H1 (cell line): ENCODE data around the gene MUS81. TPM values are rescaled to one million over a fixed set of nuclear protein-coding genes. Genes with fewer than 3 reads are reported as not detected.

Experiments used
- CTCF ChIA-PET: fragments of 300-600 bp; sonication (Branson Sonifier 250); formaldehyde crosslinking; loops from one replicate; lab custom pipeline; 2021; ENCODE audit not compliant: partially characterized antibody; lab: Charles Lee
- POLR2A ChIA-PET: fragments of 300-600 bp; sonication (Branson Sonifier 250); formaldehyde crosslinking; loops from one replicate; lab custom pipeline; 2021; ENCODE audit warnings: inconsistent platforms; ENCODE audit not compliant: partially characterized antibody; lab: Charles Lee
- DNase-seq, 2 experiments: peaks; one replicate each; pipeline versions ENCODE4 v3.0.0 to v3.0.0-alpha.2; 2010 to 2022; ENCODE audit warnings: low spot score in 2 of 2, low read depth in 1 of 2, mixed read lengths in 1 of 2
- FAIRE-seq: peaks from 2 replicates; lab custom pipeline; 2011; peaks lifted over from hg19 to GRCh38; lab: Jason Lieb, UNC
- H2AFZ ChIP-seq: 2 replicates; pipeline ENCODE4 v1.8.1; 2012; ENCODE audit warnings: low read length, inconsistent platforms
- H2AK5ac ChIP-seq: 2 replicates; pipeline ENCODE4 v1.6.1; 2013; ENCODE audit warnings: low read depth, low read length
- H2BK120ac ChIP-seq: replicated peaks from 2 replicates; pipeline ENCODE3; 2013; ENCODE audit warnings: low read depth, low read length, inconsistent platforms
- H2BK12ac ChIP-seq: 2 replicates; pipeline ENCODE4 v1.6.1; 2013; ENCODE audit warnings: low read depth, low read length
- H2BK15ac ChIP-seq: 2 replicates; pipeline ENCODE4 v1.6.1; 2013; ENCODE audit warnings: low read length
- H2BK20ac ChIP-seq: 2 replicates; pipeline ENCODE4 v1.6.1; 2013; ENCODE audit warnings: low read length
- H2BK5ac ChIP-seq: 2 replicates; pipeline ENCODE4 v1.6.1; 2013; ENCODE audit warnings: low read depth, low read length
- H3K14ac ChIP-seq: 2 replicates; pipeline ENCODE4 v1.6.1; 2013; ENCODE audit warnings: inconsistent platforms; ENCODE audit not compliant: insufficient read length
- H3K18ac ChIP-seq: 2 replicates; pipeline ENCODE4 v1.6.1; 2013; ENCODE audit warnings: low read length; ENCODE audit errors: extremely low read depth
- H3K23ac ChIP-seq: 2 replicates; pipeline ENCODE4 v1.6.1; 2013; ENCODE audit warnings: inconsistent platforms; ENCODE audit not compliant: insufficient read length
- H3K23me2 ChIP-seq: 2 replicates; pipeline ENCODE4 v1.6.1; 2013; ENCODE audit warnings: low read depth, low read length
- H3K27ac ChIP-seq: 2 replicates; pipeline ENCODE4 v1.6.1; 2011; ENCODE audit warnings: low read depth, low read length, inconsistent platforms
- H3K27me3 ChIP-seq, 4 experiments: replicated peaks in 1 of 4; 1 replicate in 1 of 4; 2 replicates in 3 of 4; pipeline versions ENCODE4 v1.6.1 to v1.8.1; 2011 to 2013; ENCODE audit warnings: low read length in 3 of 4, mild to moderate bottlenecking in 3 of 4, inconsistent platforms in 2 of 4, mixed read lengths in 2 of 4, moderate library complexity in 1 of 4; ENCODE audit not compliant: control insufficient read depth in 3 of 4, insufficient read depth in 3 of 4; ENCODE audit errors: extremely low read depth in 1 of 4
- H3K36me3 ChIP-seq, 4 experiments: 2 replicates each; pipeline versions ENCODE4 v1.6.1 to v1.8.1; 2011 to 2013; ENCODE audit warnings: mild to moderate bottlenecking in 4 of 4, low read length in 3 of 4, moderate library complexity in 2 of 4, control low read depth in 1 of 4, inconsistent platforms in 1 of 4; ENCODE audit not compliant: insufficient read depth in 4 of 4, control insufficient read depth in 2 of 4
- H3K4ac ChIP-seq: replicated peaks from 2 replicates; pipeline ENCODE3; 2013; ENCODE audit warnings: low read length, low read depth, mixed read lengths, inconsistent platforms; ENCODE audit not compliant: insufficient read length
- H3K4me1 ChIP-seq, 4 experiments: replicated peaks in 1 of 4; 1 replicate in 1 of 4; 2 replicates in 3 of 4; pipeline versions ENCODE4 v1.6.1 to v1.8.1; 2011 to 2013; ENCODE audit warnings: low read length in 3 of 4, inconsistent platforms in 2 of 4, mixed read lengths in 1 of 4; ENCODE audit not compliant: insufficient read depth in 4 of 4, control insufficient read depth in 3 of 4
- H3K4me2 ChIP-seq, 2 experiments: 2 replicates each; pipeline versions ENCODE4 v1.6.1 to v1.8.1; 2011 to 2013; ENCODE audit warnings: low read depth in 2 of 2, low read length in 2 of 2, control low read depth in 1 of 2, inconsistent platforms in 1 of 2, mild to moderate bottlenecking in 1 of 2; ENCODE audit not compliant: insufficient read depth in 1 of 2
- H3K4me3 ChIP-seq, 4 experiments: fragments of 200-600, 300-600 bp in 1 of 4; sonication (generic), shearing (Covaris generic), sonication (Bioruptor Twin) in 1 of 4; 2 replicates each; pipeline versions ENCODE4 v1.5.1 to v1.8.1; 2011 to 2016; ENCODE audit warnings: low read length in 4 of 4, low read depth in 3 of 4, control low read depth in 2 of 4, inconsistent platforms in 2 of 4, mild to moderate bottlenecking in 2 of 4, mixed read lengths in 1 of 4, moderate library complexity in 1 of 4; ENCODE audit not compliant: insufficient read depth in 2 of 4; ENCODE audit errors: extremely low read depth in 1 of 4
- H3K56ac ChIP-seq: replicated peaks from 2 replicates; pipeline ENCODE3; 2013; ENCODE audit warnings: low read depth, mild to moderate bottlenecking, mixed read lengths, low read length, inconsistent platforms; ENCODE audit not compliant: insufficient read length
- H3K79me1 ChIP-seq: 2 replicates; pipeline ENCODE4 v1.6.1; 2013; ENCODE audit warnings: low read depth, low read length, control low read depth
- H3K79me2 ChIP-seq, 2 experiments: 2 replicates each; pipeline versions ENCODE4 v1.6.1 to v1.8.1; 2012 to 2013; ENCODE audit warnings: low read length in 2 of 2, mild to moderate bottlenecking in 2 of 2, inconsistent platforms in 1 of 2; ENCODE audit not compliant: insufficient read depth in 2 of 2, control insufficient read depth in 1 of 2
- H3K9ac ChIP-seq, 4 experiments: replicated peaks in 1 of 4; 1 replicate in 1 of 4; 2 replicates in 3 of 4; pipeline versions ENCODE4 v1.6.1 to v1.8.1; 2011 to 2013; ENCODE audit warnings: low read depth in 3 of 4, low read length in 3 of 4, control low read depth in 2 of 4, mild to moderate bottlenecking in 2 of 4, moderate library complexity in 2 of 4, inconsistent platforms in 1 of 4; ENCODE audit errors: extremely low read depth in 1 of 4
- H3K9me3 ChIP-seq, 2 experiments: 2 replicates each; pipeline versions ENCODE4 v1.6.1 to v1.8.1; 2012 to 2013; ENCODE audit warnings: mild to moderate bottlenecking in 2 of 2, moderate library complexity in 2 of 2, control low read depth in 1 of 2, inconsistent platforms in 1 of 2, low read depth in 1 of 2, low read length in 1 of 2, mixed read lengths in 1 of 2; ENCODE audit not compliant: insufficient read depth in 2 of 2
- H4K20me1 ChIP-seq, 2 experiments: replicated peaks in 1 of 2; 2 replicates each; pipeline versions ENCODE3 to v1.8.1; 2011 to 2013; ENCODE audit warnings: inconsistent platforms in 2 of 2, low read length in 2 of 2, mild to moderate bottlenecking in 1 of 2; ENCODE audit not compliant: insufficient read depth in 2 of 2, control insufficient read depth in 1 of 2
- H4K5ac ChIP-seq: 2 replicates; pipeline ENCODE4 v1.6.1; 2013; ENCODE audit warnings: low read length, low read depth, mixed read lengths, inconsistent platforms; ENCODE audit not compliant: insufficient read length
- H4K8ac ChIP-seq: 2 replicates; pipeline ENCODE4 v1.8.0; 2013; ENCODE audit warnings: mild to moderate bottlenecking, moderate library complexity, low read length, inconsistent platforms; ENCODE audit not compliant: insufficient read depth; ENCODE audit errors: extremely low read depth
- H4K91ac ChIP-seq: replicated peaks from 2 replicates; pipeline ENCODE3; 2013; ENCODE audit warnings: low read length, mixed read lengths, inconsistent platforms; ENCODE audit not compliant: insufficient read length
- BRCA1 ChIP-seq: IDR thresholded peaks from 2 replicates; pipeline ENCODE4 v1.6.1; 2012; ENCODE audit warnings: low read depth, low read length, improper control_type of control experiment
- CBX5 ChIP-seq: fragments of 300-800, 300-1000 bp; sonication (generic); IDR thresholded peaks from 2 replicates; pipeline ENCODE4 v1.7.1; 2016; ENCODE audit warnings: antibody characterized with exemption, low read length, low read depth
- POLR2AphosphoS5 ChIP-seq: IDR thresholded peaks from 2 replicates; pipeline ENCODE4 v1.6.1; 2011; ENCODE audit warnings: low read depth, low read length
- SAP30 ChIP-seq: fragments of 300-600 bp; sonication (generic); IDR thresholded peaks from 2 replicates; pipeline ENCODE4 v1.7.1; 2012; ENCODE audit warnings: low read length, moderate library complexity, mild to moderate bottlenecking, inconsistent platforms; ENCODE audit not compliant: insufficient read depth, insufficient replicate concordance
- TAF1 ChIP-seq: IDR thresholded peaks from 2 replicates; pipeline ENCODE4 v1.6.1; 2011; ENCODE audit warnings: mild to moderate bottlenecking, low read depth, low read length
- WGBS, 2 experiments: shearing (Covaris generic) in 1 of 2; methylation state at CpG; one replicate each; pipeline versions ENCODE4 v1.1.6 to v1.1.7; 2013 to 2015; ENCODE audit warnings: low lambda C conversion rate in 2 of 2, mixed read lengths in 2 of 2, inconsistent platforms in 1 of 2, low coverage in 1 of 2, missing lambda C conversion rate in 1 of 2; ENCODE audit not compliant: insufficient replicate concordance in 2 of 2, insufficient coverage in 1 of 2, insufficient read length in 1 of 2; ENCODE audit errors: extremely low coverage in 1 of 2, missing lambda C conversion rate in 1 of 2; 5-methylcytosine and 5-hydroxymethylcytosine counted together
- polyA plus RNA-seq, 7 experiments: library from polyadenylated mRNA; depleted of rRNA in 3 of 7; stranded (reverse) in 5 of 7; unstranded in 2 of 7; fragments of >200 nt in 5 of 7; fragments of 200-250 nt in 2 of 7; gene quantifications; 1 replicate in 5 of 7; 2 replicates in 1 of 7; 4 replicates in 1 of 7; pipeline versions ENCODE4 v1.2.1 to v1.2.3, GENCODE V29; 2011 to 2013; ENCODE audit warnings: missing spikeins in 2 of 7, mixed read lengths in 2 of 7
- total RNA-seq: library from RNA; stranded (reverse); fragmentation: NEBNext Ultra II Directional; extraction: Animal tissue kit (Norgen Biotek cat#: 25700); gene quantifications from 2 replicates; pipeline ENCODE4 v1.2.1, GENCODE V29; 2021

The MUS81 gene
- total and polyA plus RNA-seq, 2 of the 8 experiments (the other 6 are each of a cell fraction or from before 2014, with no cell fraction given): 30.2 to 31.5 TPM

GRCh38 chr11:65861533-65862183 is 1.4 kb downstream of the MUS81 start:
- H3K23me2 ChIP-seq: peaks cover 17% of the 10 kb centered on the region
- no peak overlapping the region for H2AFZ ChIP-seq
- DNase-seq: no peak
- no peak overlapping the region for H3K4ac ChIP-seq
- H2BK5ac ChIP-seq: no peak overlapping the region
- no peak overlapping the region for H2BK120ac ChIP-seq
- H4K8ac ChIP-seq: no peak overlapping the region
- WGBS, 2 experiments: 86% methylated on average over 13 of the region's 13 CpGs; no CpG with 5 or more reads in 1 of the 2 experiments
- H4K91ac ChIP-seq: no peak overlapping the region
- H3K14ac ChIP-seq: no peak overlapping the region
- H3K4me1 ChIP-seq: peaks cover 0 to 10% (median 6%) of the 10 kb centered on the region in 4 experiments; a peak in 5 of 7 replicates
- peaks cover 5 to 17% (median 14%) of the 10 kb centered on the region in 4 experiments for H3K36me3 ChIP-seq
- peaks cover under 1% of the 10 kb centered on the region; the same call in 1 of the 2 replicates for H3K79me1 ChIP-seq
- H3K18ac ChIP-seq: no peak overlapping the region
- H2BK12ac ChIP-seq: peak overlapping the region; percentile 43; the same call in 1 of the 2 replicates
- peak overlapping the region; percentile 75 to 95 (median 82) for H3K4me3 ChIP-seq
- H2BK20ac ChIP-seq: no peak overlapping the region
- CTCF ChIA-PET: interaction anchor here (0.6 to 9.9 kb wide), 15 partner anchors 8 to 161 kb away, joined by 3 to 191 read pairs (median 6); partner anchors contain the start of genes CCDC85B, CTSW, EFEMP2 and FIBP
- no peak overlapping the region for H4K5ac ChIP-seq
- H3K56ac ChIP-seq: no peak overlapping the region
- peak overlapping the region; percentile 35 to 97 (median 84) for H3K9ac ChIP-seq
- POLR2A ChIA-PET: interaction anchor here (0.6 to 39.7 kb wide), 10 partner anchors 6 to 158 kb away, joined by 3 to 1071 read pairs (median 10); partner anchors contain the start of genes CCDC85B, CFL1, CTSW and EFEMP2
- no peak for FAIRE-seq
- no peak overlapping the region for H2AK5ac ChIP-seq
- no peak overlapping the region for H3K23ac ChIP-seq
- H2BK15ac ChIP-seq: 0 out of 2 replicates have a peak overlapping the region, but pooled peaks have one; percentile 3
- peaks cover under 1 to 14% of the 10 kb centered on the region in 2 experiments; a peak in 3 of 4 replicates for H3K79me2 ChIP-seq
- H4K20me1 ChIP-seq: peaks cover 2 to 4% of the 10 kb centered on the region in 2 experiments
- no peak for TF ChIP-seq SAP30
- TF ChIP-seq POLR2AphosphoS5: no peak
- TF ChIP-seq CBX5: no peak
- TF ChIP-seq BRCA1: no peak
- TF ChIP-seq TAF1: 0 out of 2 replicates have a peak, but pooled peaks have one; percentile 18
- H3K4me2 ChIP-seq: peak overlapping the region; percentile 95 to 97
- H3K27me3 ChIP-seq: no peaks in the 10 kb centered on the region
- H3K9me3 ChIP-seq: no peaks in the 10 kb centered on the region
- no peak overlapping the region for H3K27ac ChIP-seq
